Dermis microvascular lymphatic vessel endothelial cell (primary cell): ENCODE results near the gene NOPCHAP1. TPM values are rescaled to one million over a fixed set of nuclear protein-coding genes. Genes with fewer than 3 reads are reported as not detected.

Experiments used
- DNase-seq, 2 donors: peaks; one replicate each; pipeline versions ENCODE4 v3.0.0 to v3.0.0-alpha.2; 2010; ENCODE audit warnings: low read depth in 2 of 2
- total RNA-seq: library from RNA; depleted of rRNA; stranded (reverse); fragments of >200 nt; gene quantifications from 2 replicates; pipeline ENCODE4 v1.2.1, GENCODE V29; 2014

NOPCHAP1 gene
- total RNA-seq, 1 donor from 2014 or later = 10.4 TPM

DNA sequence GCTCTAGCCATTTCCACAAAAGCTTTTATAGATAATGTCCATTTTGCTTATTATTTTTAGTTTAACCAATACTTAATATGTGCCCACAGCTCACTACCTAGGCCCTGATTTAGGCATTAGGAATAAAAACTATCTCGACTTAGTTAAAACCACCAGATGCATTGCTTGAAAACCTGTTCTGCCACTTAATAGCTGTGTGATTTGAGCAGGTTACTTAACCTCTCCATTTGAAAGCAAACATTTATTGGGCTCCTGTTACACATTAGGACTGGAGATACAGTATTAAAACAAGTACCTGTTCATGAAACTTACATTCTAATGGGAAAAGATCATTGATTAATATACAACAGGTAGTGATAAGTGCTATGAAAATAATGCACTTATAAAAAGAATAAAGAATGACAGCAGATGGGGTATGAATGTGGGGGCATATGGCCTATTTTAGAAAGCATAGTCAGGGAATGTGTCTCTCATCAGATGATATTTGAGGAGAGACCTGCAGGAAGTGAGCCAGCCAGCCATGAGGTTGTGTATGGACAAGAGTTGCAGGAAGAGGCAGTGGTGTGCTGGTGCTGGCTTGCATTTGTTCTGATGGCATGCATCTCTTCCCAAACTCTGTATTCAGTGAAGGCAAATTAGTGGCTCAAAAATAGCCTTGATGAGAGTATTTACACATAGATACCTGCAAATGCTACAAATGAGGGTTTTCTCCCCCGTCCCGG lies 34.3 kb downstream of the NOPCHAP1 start:
- no peak for DNase-seq

DNA sequence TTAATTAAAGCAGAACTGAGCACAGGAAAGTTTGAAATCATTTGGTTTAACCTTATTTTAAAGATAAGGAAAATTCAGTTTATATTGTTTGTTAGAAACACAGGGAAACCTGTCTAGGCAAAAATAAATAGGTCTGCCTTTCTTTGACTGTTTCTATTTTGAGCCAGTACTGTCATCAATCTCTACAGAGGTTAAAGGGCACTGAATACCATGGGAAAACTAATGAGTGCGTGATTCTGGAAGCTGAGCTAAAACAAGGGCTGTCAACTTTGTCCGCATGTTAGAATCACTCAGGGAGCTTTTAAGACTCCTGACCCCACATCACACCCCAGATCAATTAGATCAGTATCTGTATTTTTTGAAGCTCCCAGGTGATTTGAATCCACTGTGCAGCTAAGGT lies 38.8 kb downstream of the NOPCHAP1 start:
- DNase-seq = no peak

DNA sequence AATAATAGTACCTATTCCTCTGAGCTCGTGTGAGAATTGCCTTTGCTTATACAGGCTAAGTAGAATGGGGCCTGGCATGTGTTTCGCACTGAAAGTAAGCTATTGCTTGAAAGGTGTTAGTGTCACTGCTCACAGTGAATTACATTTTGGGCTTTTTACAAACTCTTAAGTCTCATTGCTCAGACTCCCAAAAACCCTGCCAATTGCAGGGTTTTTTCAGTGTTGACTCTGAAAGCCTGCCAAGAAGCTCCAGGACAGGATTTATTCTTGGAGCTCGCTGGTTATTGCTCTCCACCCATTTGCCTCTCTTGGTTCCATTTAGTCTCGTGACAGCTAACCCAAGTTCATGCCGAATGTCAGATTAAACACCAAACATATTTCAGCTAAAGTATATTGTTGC lies 39.8 kb downstream of the NOPCHAP1 start:
- DNase-seq = peak in 1 of 2 donors; percentile 11

DNA sequence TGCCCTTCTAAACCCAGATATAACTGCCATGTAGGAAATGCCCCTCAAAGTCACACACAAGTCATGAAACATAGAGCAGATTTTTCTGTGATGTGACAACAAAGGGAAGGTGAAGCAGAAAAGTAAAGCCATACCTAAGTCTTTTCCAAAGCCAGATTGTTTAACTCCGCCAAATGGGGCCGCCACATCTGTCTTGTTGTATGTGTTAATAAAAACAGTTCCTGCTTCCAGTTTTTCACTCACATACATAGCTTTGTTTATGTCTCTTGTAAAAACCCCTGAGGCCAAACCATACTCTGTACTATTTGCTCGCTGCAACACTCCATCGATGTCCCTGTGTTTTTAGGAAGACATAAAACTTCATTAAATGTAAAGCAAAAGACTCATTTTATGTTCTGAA lies 40.3 kb downstream of the NOPCHAP1 start:
- no peak for DNase-seq

DNA sequence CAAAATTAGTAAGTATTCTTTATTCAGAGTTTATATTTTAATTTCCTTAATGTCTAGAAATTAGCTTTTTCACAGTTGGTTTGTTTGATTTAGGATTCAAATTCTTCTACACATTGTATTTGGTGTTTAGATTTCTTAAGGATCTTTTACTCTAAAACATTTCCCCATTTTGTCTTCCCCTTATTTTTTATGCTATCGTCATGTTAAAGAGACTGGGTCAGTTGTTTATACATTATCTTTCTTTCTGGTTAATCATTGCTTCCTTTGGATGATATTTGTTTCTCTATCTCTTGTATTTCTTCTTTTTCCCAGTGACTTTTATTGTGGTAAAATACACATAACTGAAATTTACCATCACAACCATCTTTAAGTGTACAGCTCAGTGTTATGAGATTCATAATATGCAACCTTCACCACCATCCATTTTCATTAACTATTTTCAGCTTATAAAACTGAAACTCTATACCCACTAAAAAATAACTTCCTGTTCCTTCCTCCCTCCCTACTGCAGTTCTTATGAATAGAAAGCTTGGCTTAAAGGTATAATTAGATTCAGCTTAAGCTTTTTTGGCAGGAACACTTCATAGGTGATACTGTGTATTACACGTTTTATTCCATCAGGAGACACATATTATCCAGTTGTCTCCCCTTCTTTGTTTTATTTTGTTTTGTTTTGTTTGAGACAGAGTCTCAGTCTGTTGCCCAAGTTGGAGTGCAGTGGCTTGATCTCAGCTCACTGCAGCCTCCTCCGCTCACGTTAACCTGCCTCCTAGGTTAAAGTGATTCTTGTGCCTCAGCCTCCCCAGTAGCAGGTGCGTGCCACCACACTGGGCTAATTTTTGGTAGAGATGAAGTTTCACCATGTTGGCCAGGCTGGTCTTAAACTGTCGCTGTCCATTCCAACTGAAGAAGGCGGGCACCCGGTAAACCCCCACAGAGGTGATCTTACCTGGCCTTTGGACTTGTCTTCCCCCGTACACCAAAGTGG lies 45.0 kb downstream of the NOPCHAP1 start:
- DNase-seq = no peak

DNA sequence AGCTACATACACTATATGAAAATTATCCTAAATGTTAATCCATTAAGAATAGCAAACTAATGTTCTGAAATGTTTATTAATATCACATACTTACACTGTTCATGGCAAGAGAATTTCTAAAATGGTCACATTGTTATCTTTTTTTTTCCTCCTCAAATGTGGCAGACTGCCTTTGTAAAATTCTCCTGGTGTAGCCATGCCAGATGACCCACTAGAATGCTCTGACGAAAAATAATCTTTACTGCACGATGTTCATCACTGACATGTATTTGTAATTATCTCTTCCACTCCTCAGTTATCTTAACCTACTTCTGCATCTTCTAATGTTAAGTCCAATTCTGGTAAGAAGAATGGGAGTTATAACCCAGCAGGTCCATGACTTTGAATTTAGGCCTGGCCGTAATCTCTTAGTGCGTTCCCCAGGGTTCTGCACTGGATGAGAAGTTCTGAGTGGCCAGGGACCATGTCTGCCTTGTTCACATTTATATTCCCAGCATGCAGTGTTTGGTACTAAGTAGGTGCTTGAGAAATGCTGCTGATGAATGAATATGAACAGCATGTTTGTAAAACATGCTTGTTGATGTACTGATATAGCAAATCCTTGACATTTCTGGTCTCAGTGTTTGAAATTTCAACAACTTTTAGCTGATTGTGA lies 46.7 kb downstream of the NOPCHAP1 start:
- no peak for DNase-seq

DNA sequence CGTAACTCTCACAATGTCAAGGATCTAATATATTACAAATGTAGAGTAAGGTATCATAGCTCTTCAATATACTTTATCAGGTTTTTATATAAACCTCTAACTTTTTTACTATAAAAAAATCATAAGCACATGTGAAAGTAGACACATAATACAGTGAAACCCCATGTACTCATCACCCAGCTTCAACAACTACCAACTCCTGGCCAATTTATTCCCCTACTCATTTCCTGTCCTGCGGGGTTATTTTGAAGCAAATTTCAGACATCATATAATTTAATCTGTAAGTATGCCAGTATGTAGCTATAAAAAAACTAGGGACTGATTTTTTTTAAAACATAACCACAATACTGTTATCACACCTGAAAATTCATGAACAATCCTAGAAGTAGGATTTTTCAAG lies 47.7 kb downstream of the NOPCHAP1 start:
- DNase-seq = peak; percentile 4 to 11

Other genes with a start within 250 kb of the NOPCHAP1 start
- 5.7 and 6.2 TPM in 2 replicates for gene SLC41A2, start 28.0 kb upstream of the NOPCHAP1 start, total RNA-seq
- gene ALDH1L2, start 98.1 kb downstream of the NOPCHAP1 start, total RNA-seq = 0.13 TPM in 2 replicates
- 96.7 and 101 TPM in 2 replicates for gene WASHC4, start 121.4 kb downstream of the NOPCHAP1 start, total RNA-seq
- 13.5 and 16.9 TPM in 2 replicates for gene APPL2, start 249.9 kb downstream of the NOPCHAP1 start, total RNA-seq